OCI-LY3 (cell line): Measurements from ENCODE around the gene POU2AF3.
"Not testable (repeated sequence)": the region's sequence is repeated elsewhere in the genome, so short reads cannot be mapped to it uniquely, and the experiment has no call there.

Experiments used
- H2AFZ ChIP-seq: fragments of 200-600, 300-600 bp; shearing (Covaris generic); 2 replicates; pipeline ENCODE4 v1.6.0; 2014; ENCODE audit warnings: antibody characterized with exemption, low read depth, low read length
- H3K27ac ChIP-seq: fragments of 200-600, 300-600 bp; sonication (generic); 2 replicates; pipeline ENCODE4 v1.5.1; 2014; ENCODE audit warnings: mild to moderate bottlenecking, low read length, moderate library complexity, mixed read lengths
- H3K27me3 ChIP-seq: fragments of 200-600, 300-600 bp; sonication (generic); 2 replicates; pipeline ENCODE4 v1.6.1; 2014; ENCODE audit warnings: low read depth, low read length, mixed read lengths
- H3K36me3 ChIP-seq: fragments of 200-600, 300-600 bp; sonication (generic); replicated peaks from 2 replicates; pipeline ENCODE3; 2014; ENCODE audit warnings: low read depth, low read length, mixed read lengths
- H3K4me1 ChIP-seq: fragments of 300-600, 200-600 bp; sonication (generic); 2 replicates; pipeline ENCODE4 v1.6.1; 2014; ENCODE audit warnings: low read length, mixed read lengths
- H3K4me2 ChIP-seq: fragments of 200-600, 300-600 bp; sonication (generic); 2 replicates; pipeline ENCODE4 v1.6.1; 2014; ENCODE audit warnings: low read length, mixed read lengths
- H3K4me3 ChIP-seq: fragments of 300-600, 200-600 bp; sonication (generic); 2 replicates; pipeline ENCODE4 v1.5.1; 2014; ENCODE audit warnings: antibody characterized with exemption, mild to moderate bottlenecking, low read length, moderate library complexity
- H3K79me2 ChIP-seq: fragments of 300-600, 200-600 bp; shearing (Covaris generic); 2 replicates; pipeline ENCODE4 v1.6.1; 2014; ENCODE audit warnings: mild to moderate bottlenecking, low read length, mixed read lengths
- H3K9ac ChIP-seq: fragments of 300-600, 200-600 bp; shearing (Covaris generic); 2 replicates; pipeline ENCODE4 v1.6.0; 2014; ENCODE audit warnings: mild to moderate bottlenecking, low read length, moderate library complexity
- H3K9me3 ChIP-seq: fragments of 200-600, 300-600 bp; shearing (Covaris generic); 2 replicates; pipeline ENCODE4 v1.6.1; 2014; ENCODE audit warnings: low read length, mixed read lengths; ENCODE audit not compliant: insufficient read depth
- H4K20me1 ChIP-seq: fragments of 200-600, 300-600 bp; sonication (generic); 2 replicates; pipeline ENCODE4 v1.6.1; 2016; ENCODE audit warnings: low read length, mixed read lengths; ENCODE audit not compliant: insufficient read depth
- CTCF ChIP-seq: fragments of 200-600, 300-600 bp; sonication (generic); IDR thresholded peaks from 2 replicates; pipeline ENCODE4 v1.5.1; 2014; ENCODE audit warnings: antibody characterized with exemption, low read length, low read depth
- EZH2phosphoT487 ChIP-seq: fragments of 200-600 bp; shearing (Covaris generic); IDR thresholded peaks from 2 replicates; pipeline ENCODE4 v1.6.1; 2018; ENCODE audit warnings: antibody characterized with exemption, mixed run types, low read depth

POU2AF3 gene

GRCh38 chr11:111312076-111312475 is 13.7 kb downstream of the POU2AF3 start:
- TF ChIP-seq EZH2phosphoT487 (no peak), CTCF (no peak)
- H3K4me1 ChIP-seq: no peaks in the 10 kb centered on the region
- H3K9ac ChIP-seq: no peak overlapping the region

GRCh38 chr11:111319296-111319695 is 20.9 kb downstream of the POU2AF3 start:
- no peak overlapping the region for H3K27ac ChIP-seq
- H2AFZ ChIP-seq: no peak overlapping the region
- H3K36me3 ChIP-seq: no peaks in the 10 kb centered on the region
- H4K20me1 ChIP-seq: no peaks in the 10 kb centered on the region
- H3K9ac ChIP-seq: no peak overlapping the region
- no peak for TF ChIP-seq EZH2phosphoT487
- no peak for TF ChIP-seq CTCF
- no peaks in the 10 kb centered on the region for H3K9me3 ChIP-seq
- no peaks in the 10 kb centered on the region for H3K4me1 ChIP-seq
- no peaks in the 10 kb centered on the region for H3K79me2 ChIP-seq
- H3K4me3 ChIP-seq: no peak overlapping the region
- H3K27me3 ChIP-seq: peaks cover 4% of the 10 kb centered on the region; the same call in 1 of the 2 replicates
- no peak overlapping the region for H3K4me2 ChIP-seq

More at GRCh38 chr11:111312076-111312475, 13.7 kb downstream of the POU2AF3 start:
- Histone ChIP-seq H3K27ac (no peak overlapping the region), H2AFZ (no peak overlapping the region), H4K20me1 (no peaks in the 10 kb centered on the region), H3K27me3 (0 out of 2 replicates have a peak, but pooled peaks cover 3% of the 10 kb centered on the region), H3K4me3 (no peak overlapping the region), H3K79me2 (no peaks in the 10 kb centered on the region), H3K36me3 (no peaks in the 10 kb centered on the region), H3K9me3 (no peaks in the 10 kb centered on the region), H3K4me2 (no peak overlapping the region)

- not testable (repeated sequence) for H3K4me1 ChIP-seq, H3K4me2 ChIP-seq, H3K79me2 ChIP-seq, H3K9ac ChIP-seq, H3K27me3 ChIP-seq, H2AFZ ChIP-seq, H3K4me3 ChIP-seq, H3K27ac ChIP-seq, H4K20me1 ChIP-seq, H3K9me3 ChIP-seq, H3K36me3 ChIP-seq
These were observed 21.9 kb downstream of the POU2AF3 start for GRCh38 chr11:111320199-111320598.

- H3K27ac ChIP-seq: no peak overlapping the region
- H4K20me1 ChIP-seq: no peaks in the 10 kb centered on the region
- peaks cover 4% of the 10 kb centered on the region; the same call in 1 of the 2 replicates for H3K27me3 ChIP-seq
- H3K4me1 ChIP-seq: no peaks in the 10 kb centered on the region
- no peak overlapping the region for H3K9ac ChIP-seq
- H3K4me2 ChIP-seq: no peak overlapping the region
- H3K4me3 ChIP-seq: no peak overlapping the region
- TF ChIP-seq CTCF (no peak), EZH2phosphoT487 (no peak)
- H3K9me3 ChIP-seq: no peaks in the 10 kb centered on the region
- no peaks in the 10 kb centered on the region for H3K79me2 ChIP-seq
- H2AFZ ChIP-seq: no peak overlapping the region
- no peaks in the 10 kb centered on the region for H3K36me3 ChIP-seq
These were observed 22.6 kb downstream of the POU2AF3 start for GRCh38 chr11:111320728-111321568.
